GM19023 (cell line): ENCODE data around the gene UCMA.
"Not testable (repeated sequence)": the region's sequence is repeated elsewhere in the genome, so short reads cannot be mapped to it uniquely, and the experiment has no call there.

Experiments used
- ATAC-seq: cut with Tn5 transposase; IDR thresholded peaks from one replicate; pipeline ENCODE4 v1.9.1; 2021; ENCODE audit warnings: mild to moderate bottlenecking, moderate library complexity; ENCODE audit not compliant: unreplicated experiment

The UCMA gene, protein sequence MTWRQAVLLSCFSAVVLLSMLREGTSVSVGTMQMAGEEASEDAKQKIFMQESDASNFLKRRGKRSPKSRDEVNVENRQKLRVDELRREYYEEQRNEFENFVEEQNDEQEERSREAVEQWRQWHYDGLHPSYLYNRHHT

DNA sequence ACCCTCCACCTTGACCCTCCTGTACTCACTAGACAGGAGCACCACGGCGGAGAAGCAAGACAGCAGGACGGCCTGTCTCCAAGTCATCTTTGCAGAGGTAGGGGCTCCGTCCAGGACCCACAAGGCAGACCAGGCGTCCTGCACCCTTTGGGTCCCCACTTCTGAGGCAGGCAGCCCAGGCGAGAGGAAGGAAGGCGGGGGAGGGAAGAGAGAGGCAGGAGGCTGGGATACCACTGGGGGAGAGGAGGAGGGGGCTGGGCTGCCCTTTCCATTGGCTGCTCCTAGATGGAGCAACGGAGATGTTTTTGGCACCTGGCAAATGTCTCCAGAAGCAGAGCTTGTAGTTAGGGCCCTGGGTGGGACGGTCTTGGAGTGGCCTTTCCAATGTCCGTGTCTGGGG is at the start of gene UCMA:
Gene UCMA, minus strand, starts transcription at position 203 of the 400 bp plus-strand sequence. Its CDS starts 116 bp downstream, at position 87.
- ATAC-seq, result no peak

DNA sequence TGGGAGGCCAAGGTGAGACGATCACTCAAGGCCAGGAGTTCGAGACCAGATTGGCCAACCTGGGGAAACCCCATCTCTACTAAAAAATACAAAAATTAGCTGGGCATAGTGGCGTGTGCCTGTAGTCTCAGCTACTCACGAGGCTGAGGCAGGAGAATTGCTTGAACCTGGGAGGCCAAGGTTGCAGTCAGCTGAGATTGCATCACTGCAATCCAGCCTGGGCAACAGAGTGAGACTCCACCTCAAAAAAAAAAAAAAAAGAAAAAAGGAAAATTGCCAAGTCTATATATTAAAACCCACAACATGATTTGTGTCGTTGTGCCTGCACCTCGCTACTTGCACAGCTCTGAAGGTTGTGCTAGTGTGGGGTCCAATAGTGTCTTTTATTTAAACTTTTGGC is 48.2 kb upstream of the UCMA start:
- not testable (repeated sequence) for ATAC-seq

DNA sequence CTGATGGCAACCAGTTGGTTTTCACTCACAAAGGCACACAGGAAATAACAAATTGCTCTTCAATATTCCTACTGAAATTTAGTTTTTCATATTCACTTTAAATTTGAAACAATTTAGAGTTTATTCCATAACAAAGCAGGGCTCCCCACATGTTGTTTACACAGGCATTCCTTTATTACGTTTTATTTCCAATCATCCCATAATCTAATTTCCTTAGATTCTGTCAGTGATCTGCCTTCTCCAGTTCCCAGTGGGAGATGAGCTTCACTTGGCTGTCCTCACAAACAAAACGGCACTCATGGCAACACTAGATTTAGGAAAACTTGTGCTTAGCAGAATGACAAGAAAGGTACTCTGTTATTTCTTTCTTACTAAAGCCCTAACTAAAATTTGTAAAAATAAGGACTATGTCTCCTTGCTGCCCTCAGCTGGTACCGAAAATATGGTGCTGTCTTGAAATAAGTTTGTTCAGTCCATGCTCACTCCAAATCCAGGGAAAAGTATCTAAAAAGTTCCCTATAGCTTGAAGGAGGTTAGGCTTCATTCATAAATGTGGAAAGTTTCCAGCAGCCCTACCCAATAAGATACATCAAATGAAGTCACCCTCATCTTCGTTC is 42.7 kb upstream of the UCMA start:
- no peak for ATAC-seq

DNA sequence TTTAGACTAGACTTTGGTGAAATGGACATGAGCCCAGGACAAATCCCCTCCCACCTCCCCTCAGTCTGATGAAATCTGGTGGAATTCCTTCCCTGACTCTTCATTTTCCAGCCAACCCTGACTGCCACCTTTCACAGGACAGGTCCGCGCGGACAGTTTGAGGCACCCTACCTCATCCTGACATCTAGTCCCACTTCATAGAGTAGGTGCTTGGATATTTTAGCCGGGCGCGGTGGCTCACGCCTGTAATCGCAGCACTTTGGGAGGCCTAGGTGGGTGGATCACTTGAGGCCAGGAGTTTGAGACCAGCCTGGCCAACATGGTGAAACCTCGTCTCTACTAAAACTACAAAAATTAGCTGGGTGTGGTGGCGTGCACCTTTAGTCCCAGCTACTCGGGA is 42.0 kb upstream of the UCMA start:
- not testable (repeated sequence) for ATAC-seq

DNA sequence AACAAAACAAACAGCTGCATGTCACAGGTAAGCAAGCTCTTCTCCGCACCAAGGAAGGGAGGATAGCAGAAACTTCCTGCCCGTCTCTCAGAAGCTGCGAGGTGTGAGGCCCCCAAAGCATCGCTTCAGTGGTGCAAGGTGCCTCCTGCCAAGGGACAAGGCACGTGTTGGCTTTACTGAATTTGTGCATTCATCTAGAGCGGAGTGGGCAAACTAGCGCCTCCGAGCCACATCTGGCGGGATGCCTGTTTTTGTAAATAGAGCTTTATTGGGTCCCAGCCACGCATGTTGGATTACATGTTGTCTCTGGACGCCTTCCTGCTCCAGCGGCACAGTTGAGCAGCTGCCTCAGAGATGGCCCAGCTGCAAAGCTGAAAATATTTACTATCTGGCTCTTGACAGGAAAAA is 38.0 kb upstream of the UCMA start:
- no peak for ATAC-seq

DNA sequence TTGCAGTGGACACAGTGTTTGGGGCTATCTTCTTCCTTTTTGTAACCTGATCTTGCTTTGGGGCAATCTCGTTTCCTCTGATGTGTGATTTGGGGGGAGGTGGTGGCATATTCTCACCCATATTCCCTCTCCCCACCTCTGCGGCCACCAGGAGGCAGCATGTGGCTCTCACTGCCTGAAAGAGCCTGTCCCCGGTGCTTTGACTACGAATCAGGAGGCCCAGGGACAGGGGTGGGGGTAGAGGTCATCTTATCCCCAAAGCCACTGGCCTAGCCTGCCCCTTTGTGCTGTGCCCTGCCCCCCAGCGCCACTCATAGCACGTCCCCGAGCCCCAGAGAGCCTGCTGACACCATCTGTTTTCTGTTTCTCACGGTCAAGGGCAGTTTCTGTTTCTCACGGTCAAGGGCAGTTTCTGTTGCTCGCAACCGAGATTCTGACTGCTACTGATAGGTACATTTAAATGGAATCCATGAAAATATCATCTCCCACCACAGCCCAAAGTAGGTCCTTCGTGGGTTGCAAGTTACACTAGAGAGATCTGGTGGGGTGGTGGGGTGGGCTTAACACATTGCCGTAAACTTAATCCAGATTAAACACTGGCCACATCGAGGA is 37.5 kb upstream of the UCMA start:
- ATAC-seq, result peak; percentile 62

DNA sequence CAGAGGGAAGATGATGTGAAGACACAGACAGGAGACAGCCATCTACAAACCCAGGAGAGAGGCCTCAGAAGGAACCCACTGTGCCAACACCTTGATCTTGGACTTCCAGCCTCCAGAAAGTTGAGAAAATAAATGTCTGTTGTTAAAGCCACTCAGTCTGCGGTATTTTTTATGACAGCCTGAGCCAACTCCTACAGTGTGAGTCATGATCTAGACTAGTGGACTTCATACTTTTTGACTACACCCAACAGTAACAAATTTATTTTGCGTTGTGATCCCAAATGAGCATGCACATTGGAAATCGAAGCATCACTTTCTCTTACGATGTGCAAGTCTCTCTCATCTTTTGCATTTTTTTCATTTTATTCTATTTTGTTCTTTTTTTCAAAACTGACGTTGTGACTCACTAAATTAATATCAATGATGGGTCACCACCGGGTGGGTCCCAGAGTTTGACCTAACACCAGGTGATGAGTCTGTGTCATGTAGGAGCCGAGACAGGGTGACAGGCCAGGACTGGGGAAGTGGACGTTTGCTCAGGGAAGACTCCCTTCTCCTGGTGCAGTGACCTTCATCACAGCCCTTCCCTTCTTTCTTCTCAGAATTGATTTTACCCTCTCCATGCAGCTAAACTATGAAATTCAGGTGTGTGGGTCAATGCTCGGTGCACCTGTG is 36.8 kb upstream of the UCMA start:
- ATAC-seq, result no peak

DNA sequence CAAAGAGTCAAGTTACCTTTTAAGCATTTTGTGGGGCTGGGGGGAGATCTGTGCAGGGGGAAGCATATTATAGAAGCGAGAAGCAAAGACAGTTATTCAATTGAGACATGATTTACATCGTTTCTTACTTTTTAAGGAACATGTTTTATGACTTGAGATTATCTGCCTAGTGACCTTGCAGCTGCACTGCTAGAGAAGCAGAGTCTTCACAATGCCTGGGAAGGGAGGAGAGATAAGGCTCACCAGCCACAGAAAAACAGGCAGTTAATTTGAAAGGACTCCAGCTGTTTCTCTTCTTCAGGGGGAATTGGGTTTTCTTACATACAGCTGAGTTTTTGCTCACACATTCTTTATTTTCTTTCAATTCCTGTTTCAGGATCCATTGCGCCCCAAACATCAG is 34.7 kb upstream of the UCMA start:
- no peak for ATAC-seq

DNA sequence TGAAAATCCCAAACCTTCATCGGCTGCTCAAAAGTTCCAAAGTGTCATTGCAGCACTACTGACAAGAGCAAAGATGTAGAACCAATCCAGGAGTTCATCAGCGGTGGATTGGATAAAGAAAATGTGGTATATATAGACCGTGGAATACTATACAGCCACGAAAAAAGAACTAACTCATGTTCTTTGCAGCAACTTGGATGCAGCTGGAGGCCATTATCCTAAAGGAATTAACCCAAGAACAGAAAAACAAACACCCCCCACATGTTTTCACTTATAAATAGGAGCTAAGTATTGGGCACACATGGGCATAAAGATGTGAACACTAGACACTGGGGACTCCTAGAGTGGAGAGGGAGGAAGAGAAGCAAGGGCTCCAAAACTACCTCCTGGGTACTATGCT is 34.1 kb upstream of the UCMA start:
- ATAC-seq, result no peak

DNA sequence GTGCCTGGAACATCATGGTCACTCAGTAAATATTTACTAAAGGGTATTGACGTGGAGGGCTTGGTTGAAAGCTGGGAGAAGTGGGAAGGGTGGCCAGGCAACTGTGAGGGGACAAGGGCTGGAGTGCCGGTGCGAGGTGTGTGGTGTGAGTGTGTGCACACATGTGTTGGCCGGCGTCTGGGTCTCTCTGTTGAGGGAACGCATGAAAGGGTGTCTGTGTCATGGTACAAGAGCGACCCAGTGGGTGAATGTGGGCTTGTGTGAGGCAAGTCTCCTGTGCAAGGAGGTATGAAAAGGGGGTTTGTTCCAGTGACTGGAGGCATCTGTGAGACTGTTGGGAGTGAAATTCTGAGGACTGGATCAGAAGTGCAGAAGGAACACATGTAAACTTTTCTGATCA is 29.4 kb upstream of the UCMA start:
- no peak for ATAC-seq

DNA sequence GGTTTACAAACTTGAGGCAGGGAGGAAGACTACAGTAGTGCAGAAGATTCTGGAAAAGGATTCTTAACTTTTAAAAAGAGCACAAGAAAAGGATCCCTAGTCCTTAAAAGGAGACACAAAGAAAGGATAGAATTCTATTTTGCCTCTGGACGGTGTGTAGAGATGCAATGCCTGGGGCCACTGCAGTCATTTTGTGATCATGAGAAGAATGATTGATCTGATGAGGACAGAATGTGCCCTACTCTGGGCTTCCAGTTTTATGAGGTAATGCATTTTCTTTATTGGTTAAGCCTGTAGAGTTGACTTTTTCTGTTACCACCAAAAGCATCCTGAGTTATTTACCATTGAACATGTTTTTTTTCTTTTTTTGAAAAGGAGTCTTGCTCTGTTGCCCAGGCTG is 28.3 kb upstream of the UCMA start:
- no peak for ATAC-seq

DNA sequence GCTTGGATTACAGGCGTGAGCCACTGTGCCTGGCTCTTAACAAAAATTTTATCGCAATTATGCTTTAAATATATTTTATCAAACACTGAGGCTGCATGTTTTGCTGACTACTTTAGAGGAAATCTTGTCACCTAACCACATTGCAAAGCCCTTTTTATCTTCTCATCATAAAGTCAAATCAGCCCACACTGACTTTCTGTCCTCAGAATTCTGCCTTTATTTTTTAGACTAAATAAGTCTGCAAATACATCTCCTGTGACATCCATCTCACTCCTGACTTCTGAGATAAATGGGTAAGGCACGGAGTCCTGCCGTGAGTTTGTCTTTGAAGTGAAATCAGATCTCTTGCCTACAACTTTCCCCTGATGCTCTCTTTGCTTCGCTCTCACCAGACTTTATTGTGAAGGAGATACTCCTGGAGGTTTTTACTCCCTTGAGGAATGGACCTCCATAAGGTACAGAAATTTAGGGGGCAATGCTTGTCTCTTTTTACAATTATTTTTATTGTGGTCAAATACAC is 23.5 kb upstream of the UCMA start:
- no peak for ATAC-seq

DNA sequence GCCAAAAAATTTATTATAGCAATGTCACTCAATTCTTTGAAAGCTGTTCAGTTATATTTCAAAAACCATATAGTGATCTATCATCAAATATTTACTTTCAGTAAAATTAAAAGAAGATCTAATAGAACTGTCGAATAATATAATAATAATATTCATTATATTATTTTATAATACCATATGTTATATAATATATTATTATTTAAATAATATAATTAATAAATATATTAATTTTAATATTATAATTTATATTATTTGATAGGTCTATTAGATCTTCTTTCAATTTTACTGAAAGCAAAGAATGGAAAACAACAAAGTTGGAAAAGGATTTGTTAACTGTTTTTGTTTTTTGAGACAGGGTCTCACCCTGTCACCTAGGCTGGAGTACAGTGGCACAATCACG is 22.5 kb upstream of the UCMA start:
- no peak for ATAC-seq

DNA sequence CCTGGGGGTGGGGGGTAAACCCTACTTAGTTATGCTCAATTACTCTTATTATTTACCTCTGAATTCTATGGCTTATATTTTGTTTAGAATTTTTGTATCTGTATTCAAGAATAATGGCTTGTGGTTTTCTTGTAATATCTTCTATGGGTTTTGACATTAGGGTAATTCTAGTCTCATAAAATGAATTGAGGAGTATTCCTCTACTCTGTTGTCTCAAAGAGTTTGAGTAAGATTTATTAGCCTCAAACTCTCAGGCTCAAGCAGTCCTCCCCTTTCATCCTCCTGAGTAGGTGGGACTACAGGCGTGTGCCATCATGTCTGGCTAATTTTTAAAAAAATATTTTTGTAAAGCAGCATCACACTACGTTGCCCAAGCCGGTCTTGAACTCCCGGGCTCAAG is 19.6 kb upstream of the UCMA start:
- no peak for ATAC-seq

DNA sequence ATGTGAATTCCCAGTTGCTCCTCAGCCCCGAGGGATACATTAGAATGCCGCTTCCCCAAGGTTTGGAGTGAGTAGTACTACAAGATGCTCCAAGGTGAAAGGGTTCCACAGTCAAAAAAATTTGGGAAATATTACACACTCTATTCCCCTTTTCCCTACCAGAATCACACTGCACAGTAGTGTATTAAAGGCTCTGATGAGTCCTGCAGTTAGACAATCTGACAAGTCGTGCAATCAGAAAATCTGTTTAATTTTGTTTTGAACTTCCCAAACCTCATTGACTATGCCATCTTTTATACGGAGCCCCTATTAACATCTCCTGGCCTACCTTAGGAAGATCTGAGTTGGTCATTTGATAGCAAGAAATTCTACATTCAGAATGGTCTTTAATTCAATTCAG is 13.6 kb upstream of the UCMA start:
- no peak for ATAC-seq

DNA sequence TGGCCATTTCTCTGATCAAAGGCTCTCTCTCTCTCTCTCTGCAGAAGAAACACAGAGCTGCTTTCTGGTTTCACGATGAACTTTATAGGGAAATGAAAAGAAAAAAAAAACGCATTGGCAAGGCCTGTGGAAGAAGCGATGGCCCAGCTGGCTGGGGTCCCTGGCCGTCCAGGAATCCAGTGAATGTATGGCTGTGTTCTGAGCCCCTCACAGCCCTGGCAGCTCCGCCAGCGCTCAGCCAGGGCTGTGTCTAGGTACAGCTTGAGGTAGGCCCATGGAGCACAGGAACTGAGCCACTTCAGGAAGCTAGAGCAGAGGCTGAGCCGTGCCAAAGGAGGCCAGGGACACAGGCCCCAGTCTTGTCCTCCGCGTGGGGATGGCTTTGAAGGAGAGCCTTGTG is 13.1 kb upstream of the UCMA start:
- ATAC-seq, result no peak

DNA sequence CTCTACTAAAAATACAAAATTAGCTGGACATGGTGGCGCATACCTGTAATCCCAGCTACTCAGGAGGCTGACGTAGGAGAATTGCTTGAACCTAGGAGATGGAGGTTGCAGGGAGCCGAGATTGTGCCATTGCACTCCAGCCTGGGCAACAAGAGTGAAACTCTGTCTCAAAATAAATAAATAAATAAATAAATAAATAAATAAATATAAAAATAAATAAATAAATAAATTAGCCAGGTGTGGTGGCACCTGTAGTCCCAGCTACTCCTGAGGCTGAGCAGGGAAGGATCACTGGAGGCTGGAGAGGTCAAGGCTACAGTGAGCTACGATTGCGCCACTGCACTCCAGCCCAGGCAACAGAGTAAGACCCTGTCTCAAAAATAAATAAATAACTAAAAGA is 8.1 kb upstream of the UCMA start:
- ATAC-seq, result not testable (repeated sequence)

DNA sequence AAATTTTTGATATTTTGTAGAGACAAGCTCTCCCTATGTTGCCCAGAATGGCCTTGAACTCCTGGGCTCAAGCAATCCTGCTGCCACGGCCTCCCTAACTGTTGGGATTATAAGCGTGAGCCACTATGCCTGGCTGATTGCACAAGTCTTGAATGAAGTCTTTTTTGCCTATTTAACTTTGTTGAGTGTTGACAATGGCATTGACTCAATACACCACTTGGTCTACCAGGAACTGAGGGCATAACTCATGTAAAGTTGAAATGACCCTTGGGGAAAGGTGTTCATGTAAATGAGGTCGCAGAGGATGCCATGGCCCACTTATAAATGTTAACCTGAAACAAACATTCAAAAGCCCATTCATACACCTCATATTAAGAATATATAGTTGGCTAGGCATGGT is 7.4 kb upstream of the UCMA start:
- no peak for ATAC-seq

DNA sequence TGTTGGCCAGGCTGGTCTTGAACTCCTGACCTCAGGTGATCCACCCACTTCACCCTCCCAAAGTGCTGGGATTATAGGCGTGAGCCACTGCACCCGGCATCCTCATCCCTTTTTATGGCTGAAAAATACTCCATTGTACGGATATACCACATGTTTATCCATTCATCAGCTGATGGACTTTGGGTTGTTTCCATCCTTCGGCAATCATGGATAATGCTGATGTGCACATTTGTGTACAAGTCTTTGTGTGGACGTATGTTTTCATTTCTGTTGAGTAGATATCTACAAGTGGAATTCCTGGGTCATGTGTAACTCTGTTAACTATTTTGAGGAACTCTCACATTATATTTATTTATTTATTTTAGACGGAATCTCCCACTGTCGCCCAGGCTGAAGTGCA is 5.7 kb upstream of the UCMA start:
- no peak for ATAC-seq

DNA sequence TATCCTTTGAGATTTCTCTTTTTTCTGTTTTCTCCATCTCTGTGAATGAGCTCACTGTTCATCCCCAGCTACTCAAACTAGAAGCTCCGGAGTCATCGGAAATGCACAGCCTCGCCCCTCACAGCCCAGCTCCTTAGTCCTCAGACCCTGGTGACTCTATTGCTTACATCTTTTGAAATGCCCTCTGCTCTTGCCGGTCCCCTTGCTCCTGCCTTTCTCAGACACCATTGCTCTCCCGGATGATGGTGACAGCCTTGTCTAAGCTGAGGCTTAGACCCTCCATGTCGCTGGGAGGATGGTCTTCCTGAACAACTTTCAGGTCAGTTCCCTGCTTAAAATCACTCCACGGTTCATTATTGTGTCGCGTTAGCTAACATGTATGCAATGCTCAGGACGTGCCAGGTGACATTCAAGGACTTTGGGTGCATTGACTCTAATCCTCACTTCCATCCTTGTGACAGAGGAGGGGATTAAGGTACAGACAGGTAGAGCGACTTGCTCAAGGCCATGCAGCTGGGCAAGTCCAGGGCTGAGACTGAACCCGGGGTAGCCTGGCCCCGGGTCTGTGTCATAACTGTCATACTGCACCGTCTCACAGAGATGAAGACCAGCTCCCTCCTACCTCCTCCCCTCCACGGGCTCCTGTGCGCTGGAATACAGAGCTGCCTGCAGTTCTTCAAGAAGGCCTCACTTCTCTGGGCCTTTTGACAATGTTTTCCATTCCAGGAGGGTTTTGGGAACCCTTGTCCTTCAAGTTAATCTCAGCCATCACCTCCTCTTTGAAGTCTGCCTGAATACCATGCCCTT is 4.3 kb upstream of the UCMA start:
- no peak for ATAC-seq

DNA sequence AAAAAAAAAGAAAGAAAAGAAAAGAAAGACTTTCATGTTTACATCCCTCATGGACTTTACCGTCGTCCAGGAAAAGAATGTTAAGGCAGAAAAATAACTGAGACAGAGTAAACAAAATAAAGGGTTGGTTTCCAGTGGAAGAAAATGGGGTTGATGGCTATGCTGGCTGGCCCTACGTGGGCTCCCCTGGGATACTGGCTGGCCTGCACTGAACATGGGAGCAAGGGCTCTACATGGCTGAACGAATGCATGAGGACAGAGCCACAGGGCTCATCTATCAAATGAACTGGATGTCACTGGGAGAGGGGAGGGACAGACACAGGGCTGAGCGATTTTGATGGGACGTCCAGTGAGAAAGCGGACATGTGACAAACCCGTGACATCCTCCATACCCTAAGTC is 2.5 kb upstream of the UCMA start:
- no peak for ATAC-seq
